ENCODE data around the gene ACSF3. TPM values are rescaled to one million over a fixed set of nuclear protein-coding genes. Genes with fewer than 3 reads are reported as not detected.

Gene ACSF3
- total RNA-seq, 6 donors from 2014 or later, result 30.2 to 97.4 (median 35.3) TPM

DNA sequence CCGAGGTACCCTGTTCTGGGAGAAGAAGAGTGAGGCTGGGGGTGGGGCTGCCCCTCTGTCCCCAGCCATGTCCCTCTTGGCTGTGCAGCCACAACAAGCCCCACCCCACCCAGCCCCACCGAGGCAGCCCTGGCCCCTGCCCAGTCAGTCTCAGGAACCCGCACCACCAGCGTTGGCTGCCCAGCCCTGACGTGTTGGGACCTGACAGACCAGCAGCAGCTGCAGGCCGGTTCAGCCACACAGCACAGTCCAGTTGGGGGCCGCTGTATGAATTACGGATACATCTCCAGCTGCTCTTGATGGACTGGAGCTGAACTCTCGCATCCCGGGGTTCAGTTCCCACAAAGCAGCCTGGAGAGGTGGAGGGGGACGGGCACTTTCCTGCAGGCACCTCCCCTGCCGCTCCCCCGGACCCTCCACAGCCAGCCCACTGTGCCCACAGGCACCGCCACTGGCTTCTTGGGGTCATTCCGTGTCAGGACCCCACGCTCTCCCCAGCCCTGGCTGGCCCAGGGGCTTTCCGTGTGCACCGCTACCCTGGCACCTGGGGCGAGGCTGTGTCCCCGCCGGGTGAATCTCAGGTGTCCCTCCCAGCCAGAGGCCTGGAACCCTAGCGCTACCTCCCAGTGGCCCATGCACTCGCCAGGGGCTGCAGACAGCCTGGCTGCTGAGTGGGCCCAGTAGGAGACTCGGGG lies 84.9 kb downstream of the ACSF3 start:
- H3K27me3 ChIP-seq, result no peaks in the 10 kb centered on the region
- WGBS, 2 donors, result 73 to 88% methylated on average over 3 to 24 of the region's 24 CpGs
- H3K9me3 ChIP-seq, result no peaks in the 10 kb centered on the region
- TF ChIP-seq EP300 (IDR thresholded peaks at IDR 0.05) (no peak), POLR2AphosphoS5 (IDR thresholded peaks at IDR 0.05) (no peak), POLR2A (IDR thresholded peaks at IDR 0.05) (no peak)
- TF ChIP-seq, protein P1, sequence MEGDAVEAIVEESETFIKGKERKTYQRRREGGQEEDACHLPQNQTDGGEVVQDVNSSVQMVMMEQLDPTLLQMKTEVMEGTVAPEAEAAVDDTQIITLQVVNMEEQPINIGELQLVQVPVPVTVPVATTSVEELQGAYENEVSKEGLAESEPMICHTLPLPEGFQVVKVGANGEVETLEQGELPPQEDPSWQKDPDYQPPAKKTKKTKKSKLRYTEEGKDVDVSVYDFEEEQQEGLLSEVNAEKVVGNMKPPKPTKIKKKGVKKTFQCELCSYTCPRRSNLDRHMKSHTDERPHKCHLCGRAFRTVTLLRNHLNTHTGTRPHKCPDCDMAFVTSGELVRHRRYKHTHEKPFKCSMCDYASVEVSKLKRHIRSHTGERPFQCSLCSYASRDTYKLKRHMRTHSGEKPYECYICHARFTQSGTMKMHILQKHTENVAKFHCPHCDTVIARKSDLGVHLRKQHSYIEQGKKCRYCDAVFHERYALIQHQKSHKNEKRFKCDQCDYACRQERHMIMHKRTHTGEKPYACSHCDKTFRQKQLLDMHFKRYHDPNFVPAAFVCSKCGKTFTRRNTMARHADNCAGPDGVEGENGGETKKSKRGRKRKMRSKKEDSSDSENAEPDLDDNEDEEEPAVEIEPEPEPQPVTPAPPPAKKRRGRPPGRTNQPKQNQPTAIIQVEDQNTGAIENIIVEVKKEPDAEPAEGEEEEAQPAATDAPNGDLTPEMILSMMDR (IDR thresholded peaks at IDR 0.05), result no peak
- no peaks in the 10 kb centered on the region for H3K4me1 ChIP-seq
- ATAC-seq (ENCODE audit: low FRiP score in 2 of 2), result no peak
- no peaks in the 10 kb centered on the region for H3K36me3 ChIP-seq
- H3K4me3 ChIP-seq, result no peak overlapping the region
- no peak overlapping the region for H3K27ac ChIP-seq
- peak in 1 of 2 donors; percentile 70 for DNase-seq

DNA sequence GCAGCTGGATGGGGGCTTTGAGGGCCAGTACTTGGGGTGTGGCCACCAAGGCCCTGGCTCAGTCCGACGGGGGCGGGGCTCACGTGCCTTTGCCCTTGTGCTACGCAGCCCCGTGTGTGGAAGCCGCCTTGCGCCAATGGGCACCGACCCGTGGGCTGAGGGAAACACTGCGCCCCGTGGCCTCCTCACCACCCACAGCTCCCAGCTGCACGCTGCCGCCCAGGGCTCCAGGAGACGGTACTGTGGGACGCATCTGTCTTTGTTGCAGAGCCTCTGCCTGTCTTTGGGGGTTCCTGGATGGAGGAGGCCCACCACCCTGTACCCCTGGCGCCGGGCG lies 85.5 kb downstream of the ACSF3 start:
- Histone ChIP-seq H3K4me3 (no peak overlapping the region), H3K27me3 (no peaks in the 10 kb centered on the region), H3K36me3 (no peaks in the 10 kb centered on the region), H3K4me1 (no peaks in the 10 kb centered on the region), H3K27ac (no peak overlapping the region), H3K9me3 (no peaks in the 10 kb centered on the region)
- DNase-seq, result peak in 1 of 2 donors; percentile 82
- TF ChIP-seq POLR2A (IDR thresholded peaks at IDR 0.05) (no peak), EP300 (IDR thresholded peaks at IDR 0.05) (no peak), POLR2AphosphoS5 (IDR thresholded peaks at IDR 0.05) (no peak)
- TF ChIP-seq, protein P1 (IDR thresholded peaks at IDR 0.05), result no peak
- WGBS, 2 donors, result 84 to 95% methylated on average over 4 to 18 of the region's 19 CpGs
- no peak for ATAC-seq (ENCODE audit: low FRiP score in 2 of 2)

DNA sequence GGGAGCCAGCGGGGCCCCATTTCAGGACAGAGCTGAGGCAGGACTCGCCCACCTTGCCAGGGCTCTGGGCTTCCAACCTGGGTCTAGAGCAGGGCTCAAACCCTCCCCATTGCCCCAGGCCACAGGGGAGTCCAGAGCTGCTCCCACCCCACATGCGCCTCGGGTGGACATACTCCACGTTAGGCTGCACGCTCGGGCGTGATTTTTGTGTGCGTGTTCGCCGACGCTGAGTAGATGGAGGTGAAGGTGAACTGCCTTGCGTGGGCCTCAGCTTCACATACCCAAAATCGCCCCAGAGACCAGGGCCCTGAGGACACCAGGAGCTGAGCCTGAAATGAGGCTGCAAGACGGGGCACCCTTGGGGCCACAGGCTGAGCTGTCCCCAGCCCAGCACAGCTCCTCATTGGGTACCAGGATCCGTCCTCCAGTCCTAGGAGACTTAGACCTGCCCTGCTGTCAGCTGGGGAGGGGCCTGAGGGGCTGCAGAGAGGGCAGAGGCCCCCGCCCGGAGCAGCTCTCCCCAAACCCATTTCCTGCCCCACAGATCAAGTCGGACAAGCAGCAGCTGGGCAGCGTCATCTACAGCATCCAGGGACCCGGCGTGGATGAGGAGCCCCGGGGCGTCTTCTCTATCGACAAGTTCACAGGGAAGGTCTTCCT lies 86.1 kb downstream of the ACSF3 start:
- TF ChIP-seq, protein P1 (IDR thresholded peaks at IDR 0.05), result no peak
- TF ChIP-seq POLR2A (IDR thresholded peaks at IDR 0.05), result no peak
- Histone ChIP-seq H3K27me3 (no peaks in the 10 kb centered on the region), H3K9me3 (no peaks in the 10 kb centered on the region), H3K27ac (no peak overlapping the region), H3K4me1 (no peaks in the 10 kb centered on the region), H3K4me3 (no peak overlapping the region), H3K36me3 (no peaks in the 10 kb centered on the region)
- ATAC-seq (ENCODE audit: low FRiP score in 2 of 2) (no peak), DNase-seq (peak in 1 of 2 donors; percentile 65)
- 84 to 100% methylated on average over 3 to 23 of the region's 25 CpGs for WGBS, 2 donors

- ATAC-seq (ENCODE audit: low FRiP score in 2 of 2) (no peak), DNase-seq (peak in 1 of 2 donors; percentile 53)
- Histone ChIP-seq H3K27ac (no peak overlapping the region), H3K36me3 (no peaks in the 10 kb centered on the region), H3K9me3 (no peaks in the 10 kb centered on the region), H3K4me3 (no peak overlapping the region), H3K27me3 (no peaks in the 10 kb centered on the region), H3K4me1 (no peaks in the 10 kb centered on the region)
- 45 to 53% methylated on average over 5 to 12 of the region's 13 CpGs for WGBS, 2 donors
- TF ChIP-seq POLR2AphosphoS5 (IDR thresholded peaks at IDR 0.05) (no peak), POLR2A (IDR thresholded peaks at IDR 0.05) (no peak), EP300 (IDR thresholded peaks at IDR 0.05) (no peak)
- TF ChIP-seq, protein P1 (IDR thresholded peaks at IDR 0.05), result no peak
Measured at GRCh38 chr16:89183463-89183862, 89.8 kb downstream of the ACSF3 start.

All from upper lobe of left lung (tissue), 6 donors.